Testis (tissue), 2 donors: ENCODE results near the gene FILIP1L.

Source experiments
- POLR2A ChIP-seq: fragments of 450-650 bp; IDR thresholded peaks from one replicate; pipeline ENCODE4 v1.6.1; 2017; ENCODE audit warnings: antibody characterized with exemption, mild to moderate bottlenecking, moderate library complexity
- TF ChIP-seq, protein P1 (sequence below), 3 experiments: fragments of 450-650 bp in 2 of 3; fragments of 200-600 bp in 1 of 3; sonication (generic) in 1 of 3; IDR thresholded peaks; one replicate each; pipeline ENCODE4 v1.5.1; 2016 to 2019; ENCODE audit warnings: antibody characterized with exemption in 3 of 3, mild to moderate bottlenecking in 2 of 3, moderate library complexity in 1 of 3

DNA sequence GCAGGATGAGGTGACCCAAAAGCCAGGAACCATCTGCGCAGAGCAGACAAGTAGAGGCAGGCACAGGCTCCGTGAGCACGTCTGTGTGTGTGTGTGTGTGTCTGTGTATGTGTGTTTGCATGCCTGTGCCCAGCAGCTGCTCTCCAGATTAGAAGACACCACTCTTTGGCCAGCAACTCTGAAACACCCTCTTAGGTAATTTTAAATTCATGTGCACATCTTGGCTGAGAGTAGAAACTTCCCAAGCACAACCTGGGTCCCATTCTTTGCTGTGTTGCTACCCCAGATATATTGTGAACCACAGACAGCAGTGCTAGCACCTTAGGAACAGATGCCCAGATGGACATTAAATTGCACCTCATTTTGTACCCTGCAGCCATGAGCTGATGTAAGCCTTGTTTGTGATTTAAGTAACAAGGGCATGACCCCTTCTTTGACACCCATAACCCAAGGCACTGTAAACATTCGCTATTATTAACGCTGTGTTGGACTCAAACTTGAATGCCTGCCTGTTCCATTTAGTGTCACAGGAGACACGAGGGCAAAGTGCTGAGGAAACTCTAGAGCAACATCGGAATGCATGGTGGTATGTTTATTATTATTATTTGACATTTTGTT is at the start of gene FILIP1L:
- TF ChIP-seq POLR2A: no peak
- TF ChIP-seq, protein P1, sequence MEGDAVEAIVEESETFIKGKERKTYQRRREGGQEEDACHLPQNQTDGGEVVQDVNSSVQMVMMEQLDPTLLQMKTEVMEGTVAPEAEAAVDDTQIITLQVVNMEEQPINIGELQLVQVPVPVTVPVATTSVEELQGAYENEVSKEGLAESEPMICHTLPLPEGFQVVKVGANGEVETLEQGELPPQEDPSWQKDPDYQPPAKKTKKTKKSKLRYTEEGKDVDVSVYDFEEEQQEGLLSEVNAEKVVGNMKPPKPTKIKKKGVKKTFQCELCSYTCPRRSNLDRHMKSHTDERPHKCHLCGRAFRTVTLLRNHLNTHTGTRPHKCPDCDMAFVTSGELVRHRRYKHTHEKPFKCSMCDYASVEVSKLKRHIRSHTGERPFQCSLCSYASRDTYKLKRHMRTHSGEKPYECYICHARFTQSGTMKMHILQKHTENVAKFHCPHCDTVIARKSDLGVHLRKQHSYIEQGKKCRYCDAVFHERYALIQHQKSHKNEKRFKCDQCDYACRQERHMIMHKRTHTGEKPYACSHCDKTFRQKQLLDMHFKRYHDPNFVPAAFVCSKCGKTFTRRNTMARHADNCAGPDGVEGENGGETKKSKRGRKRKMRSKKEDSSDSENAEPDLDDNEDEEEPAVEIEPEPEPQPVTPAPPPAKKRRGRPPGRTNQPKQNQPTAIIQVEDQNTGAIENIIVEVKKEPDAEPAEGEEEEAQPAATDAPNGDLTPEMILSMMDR (IDR thresholded peaks at IDR 0.05): no peak
